MG63 (cell line): ENCODE data around the gene CENPV. TPM values are rescaled to one million over a fixed set of nuclear protein-coding genes. Genes with fewer than 3 reads are reported as not detected.
A peak's percentile ranks its signal among the peaks of the same experiment; 100 is the strongest.
"Not testable (repeated sequence)": the region's sequence is repeated elsewhere in the genome, so short reads cannot be mapped to it uniquely, and the experiment has no call there.

ENCODE experiments used
- DNase-seq: peaks from one replicate; pipeline ENCODE4 v3.0.0-alpha.2; 2020
- H3K27me3 ChIP-seq: fragments of 250-450 bp; sonication (Bioruptor Pico); 2 replicates; pipeline ENCODE4 v1.5.1; 2020; ENCODE audit warnings: mild to moderate bottlenecking, moderate library complexity
- H3K36me3 ChIP-seq: fragments of 250-450 bp; sonication (Bioruptor Pico); 2 replicates; pipeline ENCODE4 v1.5.1; 2020; ENCODE audit warnings: mild to moderate bottlenecking, moderate library complexity
- H3K4me3 ChIP-seq: fragments of 250-450 bp; sonication (Bioruptor Pico); 2 replicates; pipeline ENCODE4 v1.5.1; 2020; ENCODE audit warnings: mild to moderate bottlenecking, moderate library complexity
- H3K9me3 ChIP-seq: fragments of 250-450 bp; sonication (Bioruptor Pico); 2 replicates; pipeline ENCODE4 v1.5.1; 2020; ENCODE audit warnings: mild to moderate bottlenecking, moderate library complexity
- total RNA-seq: library from RNA; depleted of rRNA; stranded (reverse); fragments of >200 nt; shearing (Covaris generic); gene quantifications from 2 replicates; pipeline ENCODE4 v1.2.3, GENCODE V29; 2014; ENCODE audit warnings: low replicate concordance; rRNA removed

Gene CENPV
- 52.5 and 70.5 TPM in 2 replicates for total RNA-seq

DNA sequence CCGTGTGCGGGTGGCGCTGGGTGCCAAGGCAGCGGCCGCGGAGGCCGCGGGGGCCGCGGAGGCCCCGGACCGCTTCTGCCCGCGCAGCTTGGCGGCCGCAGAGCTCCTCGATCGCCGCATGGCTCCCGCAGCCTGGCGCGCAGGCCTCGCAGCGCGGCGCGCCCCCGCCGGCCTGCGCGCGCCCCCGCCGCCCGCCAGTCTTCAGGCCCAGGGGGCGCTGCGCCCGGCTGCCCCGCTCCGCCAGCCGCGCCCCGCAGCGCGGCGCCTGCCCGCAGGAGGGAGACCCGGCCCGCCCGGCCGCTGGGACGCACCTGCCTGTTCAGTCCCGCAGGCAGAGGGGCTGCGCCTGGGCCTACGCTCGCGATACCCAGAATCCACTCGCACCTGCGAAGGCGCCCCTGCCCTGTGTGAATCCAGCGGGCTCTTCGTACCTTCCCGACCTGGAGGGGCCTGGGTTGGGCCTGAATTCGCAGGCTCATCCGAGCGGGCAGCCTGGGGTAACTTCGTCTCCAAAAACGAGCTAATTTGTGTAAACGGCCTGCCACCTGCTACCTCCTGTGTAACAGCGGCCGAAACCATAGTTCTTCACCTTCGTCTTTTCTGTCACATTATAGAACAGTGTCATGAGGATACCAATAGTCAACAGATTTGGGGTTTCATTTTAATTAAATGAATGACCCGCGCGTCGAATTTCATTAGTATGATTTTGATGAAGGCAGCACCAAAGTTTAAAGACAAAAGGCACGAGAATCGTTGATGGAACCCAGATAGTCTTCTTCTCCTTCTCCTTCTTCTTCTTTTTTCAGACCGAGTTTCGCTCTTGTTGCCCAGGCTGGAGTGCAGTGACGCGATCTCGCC lies at the start of gene CENPV:
CENPV (minus strand) TSS at position 153 of the 858 bp plus-strand sequence; CDS start at position 120, 33 bp downstream.
- DNase-seq: peak; percentile 39
- no peaks in the 10 kb centered on the region for H3K36me3 ChIP-seq
- H3K27me3 ChIP-seq: no peaks in the 10 kb centered on the region
- peak within 1 kb of the TSS; percentile 56 for H3K4me3 ChIP-seq
- no peaks in the 10 kb centered on the region for H3K9me3 ChIP-seq

DNA sequence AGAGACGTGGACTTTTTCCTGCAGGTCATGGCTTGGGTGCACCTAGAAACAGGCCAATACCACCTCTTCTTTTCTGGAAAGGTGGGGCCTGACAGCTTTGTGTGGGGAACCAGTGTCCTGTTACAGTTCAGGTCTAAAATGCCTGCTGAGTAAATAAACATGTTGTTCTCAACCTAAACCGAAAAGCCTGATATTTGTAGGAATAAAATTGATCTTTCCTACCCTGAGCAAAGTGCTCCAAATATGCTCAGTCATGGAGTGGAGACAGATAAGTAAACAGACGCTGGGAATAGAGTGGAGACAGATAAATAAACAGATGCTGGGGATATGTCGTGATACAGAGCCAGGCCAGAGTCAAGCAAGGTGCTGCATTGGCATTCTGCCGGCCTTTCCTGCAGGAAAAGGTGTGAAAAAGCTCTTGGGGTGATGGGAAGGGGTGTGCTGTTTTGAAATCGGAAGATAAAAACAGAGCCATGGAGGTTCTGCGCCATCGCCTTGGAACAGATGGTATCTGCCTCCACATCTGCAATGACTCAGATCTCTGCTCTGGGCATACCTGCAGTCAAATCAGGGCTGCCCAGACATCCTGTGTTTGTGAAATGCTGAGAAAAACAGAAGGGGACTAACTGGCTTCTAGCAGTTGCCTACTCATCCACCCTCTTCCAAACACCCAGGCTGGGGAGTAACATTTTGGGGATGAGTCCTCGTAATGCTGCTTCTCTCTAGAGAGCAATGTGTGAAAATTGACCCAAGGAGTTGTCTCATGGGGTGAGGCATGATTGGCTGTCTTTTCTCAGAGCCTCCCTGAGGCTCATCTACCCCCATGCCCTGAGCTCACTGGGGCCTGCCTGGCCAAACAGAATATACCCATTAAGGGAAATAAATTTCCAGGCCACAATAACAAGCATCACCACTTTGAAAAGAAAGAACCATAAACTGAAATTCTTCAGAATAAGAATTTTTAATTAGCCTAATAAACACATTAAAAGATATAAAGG lies 45.3 kb upstream of the CENPV start:
- H3K36me3 ChIP-seq: no peaks in the 10 kb centered on the region

DNA sequence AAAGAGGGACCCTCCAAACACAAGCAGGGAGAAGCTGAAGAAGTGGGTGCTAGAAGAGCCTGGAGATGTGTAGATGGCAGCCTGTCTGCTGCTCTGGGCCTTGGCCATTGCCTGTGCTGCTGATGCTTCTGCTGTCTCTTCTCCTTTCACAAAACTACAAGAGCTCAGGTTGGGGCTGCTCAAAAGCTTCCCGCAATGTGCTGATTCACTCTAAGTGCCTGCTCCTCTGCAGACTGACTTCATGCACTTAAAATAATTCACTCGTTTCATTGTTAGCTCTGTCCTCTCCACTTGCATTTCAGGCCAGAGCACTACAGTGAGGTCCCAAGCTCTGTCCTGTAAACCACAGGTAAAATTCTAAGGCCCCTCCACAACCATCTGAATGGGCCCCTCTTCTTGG lies 43.4 kb upstream of the CENPV start:
- not testable (repeated sequence) for H3K36me3 ChIP-seq, DNase-seq, H3K4me3 ChIP-seq, H3K9me3 ChIP-seq, H3K27me3 ChIP-seq

More for the DNA sequence above, 45.3 kb upstream of the CENPV start:
- DNase-seq: no peak
- no peak overlapping the region for H3K4me3 ChIP-seq
- H3K9me3 ChIP-seq: no peaks in the 10 kb centered on the region
- no peaks in the 10 kb centered on the region for H3K27me3 ChIP-seq

DNA sequence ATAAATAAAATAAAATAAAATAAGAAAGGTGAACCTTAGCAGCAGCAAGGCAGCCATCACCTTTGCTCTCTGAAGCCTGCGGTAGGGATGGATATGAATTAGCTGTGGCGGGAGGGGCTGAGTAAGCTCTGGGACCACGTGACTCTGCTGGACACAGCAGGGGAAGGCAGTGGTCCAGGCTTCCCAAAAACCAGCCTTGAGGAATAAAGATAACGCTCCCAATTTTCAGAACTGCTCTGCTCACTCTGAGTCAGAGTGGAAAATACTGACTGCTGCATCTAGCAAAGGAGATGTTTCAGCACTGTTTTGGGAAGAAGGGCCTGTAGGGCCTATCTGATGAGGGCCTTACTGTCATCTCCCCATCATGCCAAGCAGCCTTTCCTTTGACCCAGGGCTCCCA lies 42.6 kb upstream of the CENPV start:
- not testable (repeated sequence) for H3K4me3 ChIP-seq, DNase-seq, H3K9me3 ChIP-seq, H3K36me3 ChIP-seq, H3K27me3 ChIP-seq

DNA sequence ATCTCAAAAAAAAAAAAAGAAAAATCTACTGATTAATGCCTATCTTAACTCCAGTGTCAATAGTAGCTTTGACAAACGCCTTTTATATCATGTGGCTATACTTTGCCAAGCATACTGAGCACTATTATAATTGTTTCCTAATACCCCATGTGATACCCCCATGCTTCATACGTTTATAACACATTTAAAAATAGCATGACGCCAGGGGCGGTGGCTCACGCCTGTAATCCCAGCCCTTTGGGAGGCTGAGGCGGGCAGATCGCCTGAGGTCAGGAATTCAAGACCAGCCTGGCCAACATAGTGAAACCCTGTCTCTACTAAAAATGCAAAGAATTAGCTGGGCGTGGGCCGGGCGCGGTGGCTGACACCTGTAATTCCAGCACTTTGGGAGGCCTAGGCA lies 39.2 kb upstream of the CENPV start:
- not testable (repeated sequence) for H3K4me3 ChIP-seq, H3K36me3 ChIP-seq, DNase-seq, H3K9me3 ChIP-seq, H3K27me3 ChIP-seq

DNA sequence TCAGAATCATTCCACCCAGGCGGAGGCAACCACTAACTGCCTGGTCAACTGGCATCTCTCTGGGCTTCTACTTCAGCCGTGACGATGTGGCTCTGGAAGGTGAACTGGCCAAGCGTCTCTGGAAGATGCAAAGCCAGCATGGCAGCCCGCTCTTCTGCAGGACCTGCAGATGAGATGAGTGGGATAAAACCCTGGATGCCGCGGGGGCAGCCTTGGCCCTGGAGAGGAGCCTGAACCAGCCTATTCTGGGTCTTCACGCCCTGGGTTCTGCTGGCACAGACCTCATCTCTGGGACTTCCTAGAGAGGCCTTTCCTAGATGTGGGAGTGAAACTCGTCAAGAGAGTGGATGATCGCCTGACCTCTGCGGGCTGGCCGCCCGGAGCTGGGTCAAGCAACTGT lies 38.2 kb upstream of the CENPV start:
- no peaks in the 10 kb centered on the region for H3K9me3 ChIP-seq
- H3K4me3 ChIP-seq: no peak overlapping the region
- H3K36me3 ChIP-seq: no peaks in the 10 kb centered on the region
- DNase-seq: no peak
- no peaks in the 10 kb centered on the region for H3K27me3 ChIP-seq

DNA sequence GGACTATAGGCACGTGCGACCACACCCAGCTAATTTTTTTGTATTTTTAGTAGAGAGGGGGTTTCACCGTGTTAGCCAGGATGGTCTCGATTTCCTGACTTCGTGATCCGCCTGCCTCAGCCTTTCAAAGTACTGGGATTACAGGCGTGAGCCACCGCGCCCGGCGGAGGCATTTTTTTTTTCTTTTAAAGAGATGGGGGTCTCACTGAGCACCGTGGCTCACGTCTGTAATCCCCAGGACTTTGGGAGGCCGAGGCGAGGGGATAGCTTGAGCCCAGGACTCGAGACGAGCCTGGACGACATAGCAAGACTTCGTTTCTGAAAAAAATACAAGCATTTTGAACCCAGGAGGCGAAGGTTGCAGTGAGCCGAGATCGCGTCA lies 32.8 kb upstream of the CENPV start:
- H3K4me3 ChIP-seq, DNase-seq, H3K27me3 ChIP-seq, H3K9me3 ChIP-seq: not testable (repeated sequence)
- H3K36me3 ChIP-seq: peaks cover 17% of the 10 kb centered on the region

DNA sequence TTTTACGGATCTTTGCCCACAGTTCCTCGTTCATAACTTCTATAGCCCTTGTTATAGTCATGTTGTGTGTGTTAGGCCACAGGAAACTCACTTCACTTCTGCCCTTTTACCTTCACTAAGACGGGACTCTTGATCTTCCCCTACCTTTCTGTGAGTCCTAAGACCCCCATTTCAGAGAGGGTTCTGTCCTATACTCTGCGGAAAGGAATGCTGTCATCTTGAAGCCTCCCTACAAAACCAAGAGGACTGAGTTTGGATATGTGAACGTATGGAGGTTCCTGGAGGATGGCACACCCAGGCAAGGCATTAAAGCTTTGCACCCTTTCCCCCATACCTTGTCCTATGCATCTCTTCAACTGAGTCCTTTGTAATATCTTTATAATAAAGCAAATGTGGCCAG lies 31.3 kb upstream of the CENPV start:
- Histone ChIP-seq H3K36me3 (peaks cover 17% of the 10 kb centered on the region), H3K27me3 (no peaks in the 10 kb centered on the region), H3K9me3 (no peaks in the 10 kb centered on the region), H3K4me3 (no peak overlapping the region)
- no peak for DNase-seq

DNA sequence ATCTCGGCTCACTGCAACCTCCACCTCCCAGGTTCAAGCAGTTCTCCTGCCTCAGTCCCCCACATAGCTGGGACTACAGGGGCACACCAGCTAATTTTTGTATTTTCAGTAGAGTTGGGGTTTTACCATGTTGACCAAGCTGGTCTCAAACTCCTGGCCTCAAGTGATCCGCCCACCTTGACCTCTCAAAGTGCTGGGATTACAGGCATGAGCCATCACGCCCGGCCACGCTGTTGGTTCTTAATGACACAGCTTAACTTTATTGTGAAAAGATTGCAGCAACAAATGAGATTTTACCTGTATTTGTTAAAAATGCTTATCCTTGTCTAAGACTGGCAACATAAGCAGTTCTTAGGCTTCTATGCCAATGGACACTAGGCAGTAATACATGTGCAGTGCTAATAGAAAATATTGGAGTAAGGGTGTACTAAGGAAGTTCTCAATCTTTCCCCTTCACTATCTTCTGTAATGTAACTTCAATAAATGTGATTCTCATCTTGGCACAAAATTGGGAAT lies 30.6 kb upstream of the CENPV start:
- no peak for DNase-seq

DNA sequence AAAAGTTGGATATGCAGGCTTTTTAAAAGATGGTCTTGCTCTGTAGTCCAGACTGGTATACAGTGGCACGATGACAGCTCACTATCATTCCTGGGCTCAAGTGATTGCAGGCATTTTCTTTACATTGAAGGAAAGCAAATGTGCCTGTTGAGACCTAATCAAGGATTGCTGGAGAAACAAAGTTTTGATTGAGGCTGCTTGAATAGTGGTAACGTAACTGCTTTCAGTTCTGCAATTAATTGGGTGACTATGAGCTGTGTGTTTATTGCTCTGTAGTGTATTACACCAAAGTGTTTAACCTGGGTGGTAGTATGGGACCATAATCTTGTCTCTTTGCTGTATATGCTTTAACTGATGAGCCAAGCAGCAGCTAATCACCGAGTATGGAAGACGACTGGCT lies 29.9 kb upstream of the CENPV start:
- no peaks in the 10 kb centered on the region for H3K27me3 ChIP-seq
- DNase-seq: no peak
- H3K4me3 ChIP-seq: peak overlapping the region; percentile 80; the same call in 1 of the 2 replicates
- no peaks in the 10 kb centered on the region for H3K9me3 ChIP-seq
- peaks cover 17% of the 10 kb centered on the region for H3K36me3 ChIP-seq

More for the DNA sequence above, 30.6 kb upstream of the CENPV start:
- no peak overlapping the region for H3K4me3 ChIP-seq
- H3K36me3 ChIP-seq: peaks cover 17% of the 10 kb centered on the region
- no peaks in the 10 kb centered on the region for H3K27me3 ChIP-seq
- no peaks in the 10 kb centered on the region for H3K9me3 ChIP-seq

DNA sequence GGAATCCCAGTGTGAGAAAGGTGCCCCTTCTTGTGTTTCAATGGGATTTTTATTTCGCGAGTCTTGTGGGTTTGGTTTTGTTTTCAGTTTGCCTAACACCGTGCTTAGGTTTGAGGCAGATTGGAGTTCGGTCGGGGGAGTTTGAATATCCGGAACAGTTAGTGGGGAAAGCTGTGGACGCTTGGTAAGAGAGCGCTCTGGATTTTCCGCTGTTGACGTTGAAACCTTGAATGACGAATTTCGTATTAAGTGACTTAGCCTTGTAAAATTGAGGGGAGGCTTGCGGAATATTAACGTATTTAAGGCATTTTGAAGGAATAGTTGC lies 28.2 kb upstream of the CENPV start:
- DNase-seq: no peak
- Histone ChIP-seq H3K27me3 (no peaks in the 10 kb centered on the region), H3K36me3 (peaks cover 17% of the 10 kb centered on the region), H3K9me3 (no peaks in the 10 kb centered on the region), H3K4me3 (peak overlapping the region; percentile 80)

DNA sequence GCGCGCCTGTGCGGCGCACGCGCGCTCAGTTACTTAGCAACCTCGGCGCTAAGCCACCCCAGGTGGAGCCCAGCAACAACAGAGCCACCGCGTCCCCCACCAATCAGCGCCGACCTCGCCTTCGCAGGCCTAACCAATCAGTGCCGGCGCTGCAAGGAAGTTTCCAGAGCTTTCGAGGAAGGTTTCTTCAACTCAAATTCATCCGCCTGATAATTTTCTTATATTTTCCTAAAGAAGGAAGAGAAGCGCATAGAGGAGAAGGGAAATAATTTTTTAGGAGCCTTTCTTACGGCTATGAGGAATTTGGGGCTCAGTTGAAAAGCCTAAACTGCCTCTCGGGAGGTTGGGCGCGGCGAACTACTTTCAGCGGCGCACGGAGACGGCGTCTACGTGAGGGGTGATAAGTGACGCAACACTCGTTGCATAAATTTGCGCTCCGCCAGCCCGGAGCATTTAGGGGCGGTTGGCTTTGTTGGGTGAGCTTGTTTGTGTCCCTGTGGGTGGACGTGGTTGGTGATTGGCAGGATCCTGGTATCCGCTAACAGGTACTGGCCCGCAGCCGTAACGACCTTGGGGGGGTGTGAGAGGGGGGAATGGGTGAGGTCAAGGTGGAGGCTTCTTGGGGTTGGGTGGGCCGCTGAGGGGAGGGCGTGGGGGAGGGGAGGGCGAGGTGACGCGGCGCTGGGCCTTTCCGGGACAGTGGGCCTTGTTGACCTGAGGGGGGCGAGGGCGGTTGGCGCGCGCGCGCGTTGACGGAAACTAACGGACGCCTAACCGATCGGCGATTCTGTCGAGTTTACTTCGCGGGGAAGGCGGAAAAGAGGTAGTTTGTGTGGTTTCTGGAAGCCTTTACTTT lies 27.6 kb upstream of the CENPV start, which contains the start of gene UBB:
UBB (plus strand) TSS at position 452 of the 856 bp plus-strand sequence. CDS start 817 bp downstream, outside the sequence.
- H3K9me3 ChIP-seq: no peaks in the 10 kb centered on the region
- peak within 1 kb of the TSS; percentile 80 for H3K4me3 ChIP-seq
- H3K27me3 ChIP-seq: no peaks in the 10 kb centered on the region
- peaks cover 17% of the 10 kb centered on the region for H3K36me3 ChIP-seq
- peak; percentile 96 for DNase-seq

DNA sequence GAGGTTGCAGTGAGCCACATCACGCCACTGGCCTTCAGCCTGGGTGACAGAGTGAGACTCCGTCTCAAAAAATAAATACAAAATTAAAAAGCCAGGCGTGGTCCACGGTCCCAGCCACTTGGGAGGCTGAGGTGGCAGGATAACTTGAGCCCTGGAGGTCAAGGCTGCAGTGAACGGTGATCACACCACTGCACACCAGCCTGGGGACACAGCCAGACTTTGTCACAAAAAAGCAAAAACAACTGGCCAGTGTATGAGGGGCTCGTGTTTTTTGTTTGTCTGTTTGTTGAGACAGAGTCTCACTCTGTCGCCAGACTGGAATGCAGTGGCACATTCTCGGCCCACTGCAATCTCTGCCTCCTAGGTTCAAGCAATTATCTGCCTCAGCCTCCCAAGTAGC lies 26.4 kb upstream of the CENPV start:
- DNase-seq: no peak
- H3K36me3 ChIP-seq: peaks cover 17% of the 10 kb centered on the region

DNA sequence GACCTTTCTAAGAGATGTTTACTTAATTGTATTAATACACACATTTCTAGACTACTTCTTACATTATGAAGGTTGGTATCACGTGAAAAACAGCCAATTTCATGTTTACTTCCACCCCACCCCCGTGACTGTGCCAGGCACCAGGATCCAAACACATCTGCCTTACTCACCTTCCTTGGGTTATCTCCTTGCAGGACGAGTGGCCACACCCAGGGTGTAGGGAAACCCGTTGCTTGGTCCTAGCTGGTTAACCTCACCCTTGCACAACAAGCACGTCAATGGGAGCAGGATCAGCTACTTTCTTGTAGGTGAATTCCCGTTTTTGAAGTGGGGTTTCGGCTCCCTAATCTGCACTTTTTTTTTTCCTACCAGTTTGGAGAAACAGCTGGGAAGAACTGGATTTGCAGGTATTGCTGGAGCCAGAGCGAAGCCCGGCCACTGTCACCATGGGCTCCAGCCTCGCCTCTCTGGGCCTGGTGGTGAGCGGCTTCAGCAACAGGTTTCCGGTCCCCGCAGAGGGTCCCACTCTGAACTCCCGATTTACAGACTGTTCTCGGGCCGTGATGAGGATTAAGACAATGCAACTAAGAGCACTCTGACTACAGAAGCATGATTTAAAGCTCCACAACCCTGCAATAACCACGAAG lies 25.5 kb upstream of the CENPV start:
- H3K36me3 ChIP-seq: peaks cover 17% of the 10 kb centered on the region
- no peaks in the 10 kb centered on the region for H3K9me3 ChIP-seq
- DNase-seq: no peak
- no peak overlapping the region for H3K4me3 ChIP-seq
- no peaks in the 10 kb centered on the region for H3K27me3 ChIP-seq

More for the DNA sequence above, 26.4 kb upstream of the CENPV start:
- Histone ChIP-seq H3K4me3 (no peak overlapping the region), H3K9me3 (no peaks in the 10 kb centered on the region), H3K27me3 (no peaks in the 10 kb centered on the region)

DNA sequence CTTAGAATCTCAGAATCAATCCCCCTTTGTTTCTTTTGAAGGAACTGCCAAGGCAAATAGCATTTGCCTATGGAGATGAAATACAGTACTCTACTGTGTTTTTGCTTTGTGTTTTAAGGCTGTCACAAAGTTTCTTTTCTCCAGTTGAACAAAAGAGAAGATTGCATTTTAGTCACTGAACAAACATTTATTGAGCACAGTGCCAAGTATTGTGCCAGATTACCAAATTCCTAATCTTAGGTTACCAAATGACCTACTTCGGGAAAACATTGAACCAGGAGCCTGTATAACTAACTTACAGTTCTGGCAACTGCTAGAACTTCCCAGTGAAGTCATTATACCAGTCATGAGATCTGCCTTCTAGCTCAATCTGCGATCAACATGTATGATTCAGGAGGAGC lies 24.7 kb upstream of the CENPV start:
- Histone ChIP-seq H3K9me3 (no peaks in the 10 kb centered on the region), H3K4me3 (no peak overlapping the region), H3K27me3 (no peaks in the 10 kb centered on the region), H3K36me3 (peaks cover 12% of the 10 kb centered on the region)
- no peak for DNase-seq
